NCI-H1436 treated with DMSO at 0.1 percent for 48 hours (cell line): ENCODE data around the gene GNA12.
"Not testable (repeated sequence)": the region's sequence is repeated elsewhere in the genome, so short reads cannot be mapped to it uniquely, and the experiment has no call there.

Experiments used
- DNase-seq: peaks from one replicate; lab custom pipeline; 2025; lab: John Stamatoyannopoulos, UW

GNA12 gene

GRCh38 chr7:2710901-2711551 is 133.1 kb downstream of the GNA12 start:
- DNase-seq = no peak

- no peak for DNase-seq
Measured at GRCh38 chr7:2710286-2710655, 133.8 kb downstream of the GNA12 start.

GRCh38 chr7:2709553-2710285 is 134.4 kb downstream of the GNA12 start:
- DNase-seq = no peak

GRCh38 chr7:2708547-2709310 is 135.4 kb downstream of the GNA12 start:
- no peak for DNase-seq

GRCh38 chr7:2708041-2708440 is 136.1 kb downstream of the GNA12 start:
- no peak for DNase-seq

- no peak for DNase-seq
Measured at GRCh38 chr7:2707481-2707880, 136.6 kb downstream of the GNA12 start.

- no peak for DNase-seq
Measured at GRCh38 chr7:2706685-2707126, 137.4 kb downstream of the GNA12 start.

GRCh38 chr7:2705371-2706096 is 138.6 kb downstream of the GNA12 start:
- DNase-seq = no peak

GRCh38 chr7:2702594-2702957 is 141.5 kb downstream of the GNA12 start:
- DNase-seq = no peak

- DNase-seq = no peak
Measured at GRCh38 chr7:2701832-2702593, 142.1 kb downstream of the GNA12 start.

GRCh38 chr7:2701424-2701823 is 142.7 kb downstream of the GNA12 start:
- DNase-seq = no peak

GRCh38 chr7:2700141-2700850 is 143.8 kb downstream of the GNA12 start:
- DNase-seq = no peak

- no peak for DNase-seq
Measured at GRCh38 chr7:2699289-2699620, 144.9 kb downstream of the GNA12 start.

- DNase-seq = no peak
Measured at GRCh38 chr7:2698581-2699288, 145.4 kb downstream of the GNA12 start.

GRCh38 chr7:2694122-2694436 is 150.0 kb downstream of the GNA12 start:
- DNase-seq = not testable (repeated sequence)

GRCh38 chr7:2693420-2694121 is 150.5 kb downstream of the GNA12 start:
- not testable (repeated sequence) for DNase-seq

- no peak for DNase-seq
Measured at GRCh38 chr7:2692543-2692942, 151.6 kb downstream of the GNA12 start.

GRCh38 chr7:2691932-2692439 is 152.1 kb downstream of the GNA12 start:
- not testable (repeated sequence) for DNase-seq

- DNase-seq = no peak
Measured at GRCh38 chr7:2691011-2691707, 152.9 kb downstream of the GNA12 start.
